ENCODE data around the gene MBD3L1.

MBD3L1 gene

DNA sequence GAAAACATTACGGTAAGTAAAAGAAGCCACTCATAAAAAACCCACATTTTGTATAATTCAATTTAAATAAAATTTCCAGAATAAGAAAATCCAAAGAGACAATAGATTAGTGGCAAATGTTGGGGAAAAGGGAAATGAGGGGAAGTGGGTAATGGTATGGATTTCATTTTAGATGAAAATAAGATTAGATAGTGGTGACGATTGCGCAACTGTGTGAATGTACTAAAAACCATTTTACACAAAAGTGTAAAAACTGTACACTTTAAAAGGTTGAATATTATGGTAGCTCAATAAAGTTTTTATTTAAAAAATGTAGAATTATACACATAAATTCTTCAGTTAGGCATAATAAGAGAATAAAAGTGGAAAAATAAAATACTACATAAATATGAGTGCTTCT is 3.7 kb downstream of the MBD3L1 start:
- TF ChIP-seq, protein P1, sequence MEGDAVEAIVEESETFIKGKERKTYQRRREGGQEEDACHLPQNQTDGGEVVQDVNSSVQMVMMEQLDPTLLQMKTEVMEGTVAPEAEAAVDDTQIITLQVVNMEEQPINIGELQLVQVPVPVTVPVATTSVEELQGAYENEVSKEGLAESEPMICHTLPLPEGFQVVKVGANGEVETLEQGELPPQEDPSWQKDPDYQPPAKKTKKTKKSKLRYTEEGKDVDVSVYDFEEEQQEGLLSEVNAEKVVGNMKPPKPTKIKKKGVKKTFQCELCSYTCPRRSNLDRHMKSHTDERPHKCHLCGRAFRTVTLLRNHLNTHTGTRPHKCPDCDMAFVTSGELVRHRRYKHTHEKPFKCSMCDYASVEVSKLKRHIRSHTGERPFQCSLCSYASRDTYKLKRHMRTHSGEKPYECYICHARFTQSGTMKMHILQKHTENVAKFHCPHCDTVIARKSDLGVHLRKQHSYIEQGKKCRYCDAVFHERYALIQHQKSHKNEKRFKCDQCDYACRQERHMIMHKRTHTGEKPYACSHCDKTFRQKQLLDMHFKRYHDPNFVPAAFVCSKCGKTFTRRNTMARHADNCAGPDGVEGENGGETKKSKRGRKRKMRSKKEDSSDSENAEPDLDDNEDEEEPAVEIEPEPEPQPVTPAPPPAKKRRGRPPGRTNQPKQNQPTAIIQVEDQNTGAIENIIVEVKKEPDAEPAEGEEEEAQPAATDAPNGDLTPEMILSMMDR (IDR thresholded peaks at IDR 0.05; ENCODE audit: low read length, missing control alignments) = no peak
- no peak for DNase-seq (ENCODE audit: low read depth)
- H3K4me3 ChIP-seq (replicated peaks; ENCODE audit: low read depth, low read length) = no peak overlapping the region

DNA sequence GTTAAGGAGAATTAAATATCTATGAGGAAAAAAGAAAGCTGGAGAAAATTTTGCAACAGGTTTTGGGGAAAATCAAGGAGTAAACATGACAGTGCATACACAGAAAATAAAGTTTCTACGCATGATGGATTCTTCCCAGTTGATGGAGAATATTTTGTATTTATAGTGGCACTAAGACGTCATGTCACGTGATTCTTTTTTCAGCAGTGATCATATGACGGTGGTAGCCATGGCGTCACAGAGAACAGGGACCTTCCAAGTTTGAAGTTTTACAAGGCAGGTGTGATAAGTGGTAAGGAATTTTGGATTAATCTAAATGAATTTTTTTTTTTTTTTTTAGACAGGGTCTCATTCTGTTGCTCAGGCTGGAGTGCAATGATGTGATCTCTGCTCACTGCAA is 8.5 kb downstream of the MBD3L1 start:
- TF ChIP-seq, protein P1 (IDR thresholded peaks at IDR 0.05; ENCODE audit: low read length, missing control alignments) = no peak
- no peak for DNase-seq (ENCODE audit: low read depth)
- no peak overlapping the region for H3K4me3 ChIP-seq (replicated peaks; ENCODE audit: low read depth, low read length)

DNA sequence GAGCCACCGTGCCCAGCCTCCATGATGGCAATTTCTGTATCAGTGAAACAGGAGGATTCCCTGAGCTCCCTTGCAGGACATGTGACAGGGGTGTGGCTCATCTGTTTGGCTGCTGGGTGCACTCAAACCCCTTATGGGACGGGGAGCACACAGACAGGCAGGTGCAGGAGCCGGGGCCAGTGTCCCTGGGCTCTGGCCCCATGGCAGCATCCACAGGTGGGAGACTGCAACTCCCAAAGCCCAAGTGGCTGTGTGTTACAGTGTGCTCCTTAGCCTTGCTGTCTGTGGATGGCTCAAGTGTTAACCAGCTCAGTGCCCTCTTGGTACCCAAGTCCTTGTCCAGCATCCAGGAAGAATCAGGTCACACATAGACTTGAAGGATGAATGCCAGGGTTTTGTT is 14.6 kb downstream of the MBD3L1 start:
- no peak for DNase-seq (ENCODE audit: low read depth)
- H3K4me3 ChIP-seq (replicated peaks; ENCODE audit: low read depth, low read length) = no peak overlapping the region
- TF ChIP-seq, protein P1 (IDR thresholded peaks at IDR 0.05; ENCODE audit: low read length, missing control alignments) = no peak

DNA sequence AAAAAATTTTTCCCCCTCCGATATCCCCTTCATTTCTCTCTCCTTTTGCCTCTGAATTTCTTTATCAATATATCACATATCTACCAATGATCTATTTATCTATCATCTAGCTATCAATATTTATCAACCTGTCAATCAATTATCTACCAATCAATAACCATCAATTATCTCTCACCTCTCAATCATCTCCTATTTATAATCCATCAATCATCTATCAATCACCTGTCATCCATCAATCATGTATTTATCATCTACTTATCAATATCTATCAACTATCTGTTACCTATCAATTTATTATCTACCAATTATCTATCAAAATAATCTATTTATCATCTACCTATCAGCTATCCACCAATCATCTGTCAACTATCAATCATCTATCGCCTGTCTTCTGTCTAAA is 17.1 kb downstream of the MBD3L1 start:
- TF ChIP-seq, protein P1 (IDR thresholded peaks at IDR 0.05; ENCODE audit: low read length, missing control alignments) = no peak
- DNase-seq (ENCODE audit: low read depth) = no peak
- no peak overlapping the region for H3K4me3 ChIP-seq (replicated peaks; ENCODE audit: low read depth, low read length)

DNA sequence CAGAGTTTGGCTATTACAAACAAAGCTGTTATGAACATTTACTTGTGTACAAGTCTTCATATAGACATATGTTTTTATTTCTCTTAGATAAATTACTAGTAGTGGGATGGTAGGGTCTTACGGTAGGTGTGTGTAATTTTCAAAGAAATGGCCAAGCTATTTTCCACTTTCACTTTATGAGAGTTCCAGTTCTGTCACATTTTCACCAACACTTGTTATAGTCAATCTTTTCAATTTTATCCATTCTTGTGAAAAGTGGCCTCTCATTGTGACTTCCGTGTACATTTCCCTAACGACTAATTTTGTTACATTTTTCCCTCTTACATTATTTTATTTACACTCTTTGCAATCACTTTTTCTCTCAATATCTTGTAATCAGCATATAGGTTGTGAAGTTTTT is 18.3 kb downstream of the MBD3L1 start:
- no peak overlapping the region for H3K4me3 ChIP-seq (replicated peaks; ENCODE audit: low read depth, low read length)
- DNase-seq (ENCODE audit: low read depth) = no peak
- TF ChIP-seq, protein P1 (IDR thresholded peaks at IDR 0.05; ENCODE audit: low read length, missing control alignments) = no peak

DNA sequence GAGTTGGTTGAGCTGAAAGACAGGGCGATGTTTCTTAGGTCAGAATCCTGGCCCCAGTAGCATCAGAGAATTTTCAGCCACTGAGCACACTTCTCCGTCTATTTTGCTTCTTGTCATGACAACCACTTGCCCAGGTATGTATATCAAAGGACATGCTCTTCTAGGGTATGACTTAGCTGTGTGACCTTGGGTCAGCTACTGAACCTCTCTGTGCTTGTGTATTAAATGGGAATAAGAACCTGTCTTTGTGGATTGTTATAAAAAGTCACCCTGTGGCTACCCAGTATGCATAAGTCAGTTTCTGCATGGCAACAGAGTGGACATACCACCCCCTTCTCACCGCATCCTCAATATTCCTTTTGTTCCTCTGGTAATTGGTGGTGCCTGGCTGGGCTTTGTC is 26.1 kb downstream of the MBD3L1 start:
- no peak for DNase-seq (ENCODE audit: low read depth)
- TF ChIP-seq, protein P1 (IDR thresholded peaks at IDR 0.05; ENCODE audit: low read length, missing control alignments) = no peak
- no peak overlapping the region for H3K4me3 ChIP-seq (replicated peaks; ENCODE audit: low read depth, low read length)

DNA sequence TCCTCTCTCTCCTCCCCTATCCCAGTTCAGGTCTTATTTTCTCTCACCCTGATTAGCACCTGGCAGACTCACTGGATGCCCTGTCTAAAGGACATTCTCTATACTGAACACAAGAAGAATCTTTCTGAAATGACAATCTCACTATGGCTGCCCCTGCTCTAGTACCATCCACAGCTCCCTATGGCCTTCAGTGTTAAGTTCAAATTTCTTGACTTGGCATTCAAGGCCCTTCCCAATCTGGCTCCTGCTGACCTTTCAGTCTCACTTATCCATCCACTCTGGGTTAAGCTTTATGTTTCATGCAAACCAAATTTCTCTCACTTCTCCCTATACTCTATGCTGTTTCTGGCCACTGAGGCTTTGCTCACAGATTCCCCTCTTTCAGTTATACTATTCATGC is 34.2 kb downstream of the MBD3L1 start:
- TF ChIP-seq, protein P1 (IDR thresholded peaks at IDR 0.05; ENCODE audit: low read length, missing control alignments) = no peak
- no peak overlapping the region for H3K4me3 ChIP-seq (replicated peaks; ENCODE audit: low read depth, low read length)
- DNase-seq (ENCODE audit: low read depth) = no peak
